DND-41 (cell line): ENCODE measurements around the gene STEAP3.
"Not testable (repeated sequence)": the region's sequence is repeated elsewhere in the genome, so short reads cannot be mapped to it uniquely, and the experiment has no call there.

Experiments used
- ATAC-seq: fragments of 200-7000 bp; cut with Tn5 transposase; 3 replicates; pipeline ENCODE4 v1.9.1; 2021; ENCODE audit warnings: low read depth; ENCODE audit not compliant: insufficient read depth
- DNase-seq: peaks from one replicate; pipeline ENCODE4 v3.0.0-alpha.2; 2020
- H2AFZ ChIP-seq: 2 replicates; pipeline ENCODE4 v1.6.0; 2012; ENCODE audit warnings: low read depth, low read length
- H3K27ac ChIP-seq: 2 replicates; pipeline ENCODE4 v1.5.1; 2012; ENCODE audit warnings: low read length, inconsistent platforms
- H3K27me3 ChIP-seq: fragments of 200-600 bp; sonication (generic); 2 replicates; pipeline ENCODE4 v1.6.0; 2012; ENCODE audit warnings: low read length, mild to moderate bottlenecking, inconsistent platforms; ENCODE audit not compliant: insufficient read depth, poor library complexity
- H3K36me3 ChIP-seq: 2 replicates; pipeline ENCODE4 v1.5.1; 2012; ENCODE audit warnings: low read length, inconsistent platforms; ENCODE audit not compliant: insufficient read depth
- H3K4me1 ChIP-seq: 2 replicates; pipeline ENCODE4 v1.5.1; 2012; ENCODE audit warnings: mild to moderate bottlenecking, low read length; ENCODE audit not compliant: insufficient read depth
- H3K4me2 ChIP-seq: 2 replicates; pipeline ENCODE4 v1.6.0; 2012; ENCODE audit warnings: mild to moderate bottlenecking, moderate library complexity, low read length, inconsistent platforms; ENCODE audit not compliant: insufficient read depth
- H3K4me3 ChIP-seq, 2 experiments: fragments of 200-600 bp in 1 of 2; shearing (Covaris generic) in 1 of 2; 2 replicates each; pipeline ENCODE4 v1.5.1; 2012 to 2016; ENCODE audit warnings: inconsistent platforms in 2 of 2, low read length in 2 of 2, mild to moderate bottlenecking in 2 of 2, low read depth in 1 of 2, moderate library complexity in 1 of 2
- H3K79me2 ChIP-seq: 2 replicates; pipeline ENCODE4 v1.6.0; 2012; ENCODE audit warnings: low read length, inconsistent platforms; ENCODE audit not compliant: insufficient read depth
- H3K9ac ChIP-seq: 2 replicates; pipeline ENCODE4 v1.6.0; 2012; ENCODE audit warnings: low read depth, mild to moderate bottlenecking, inconsistent platforms, low read length, moderate library complexity
- H3K9me3 ChIP-seq: 2 replicates; pipeline ENCODE4 v1.5.1; 2012; ENCODE audit warnings: low read length, moderate library complexity, mild to moderate bottlenecking, inconsistent platforms; ENCODE audit not compliant: insufficient read depth, severe bottlenecking
- H4K20me1 ChIP-seq: 2 replicates; pipeline ENCODE4 v1.6.0; 2012; ENCODE audit warnings: low read length; ENCODE audit not compliant: insufficient read depth
- CTCF ChIP-seq: IDR thresholded peaks from 2 replicates; pipeline ENCODE4 v1.5.1; 2012; ENCODE audit warnings: borderline replicate concordance, low read length, moderate library complexity, mild to moderate bottlenecking; ENCODE audit not compliant: poor library complexity, severe bottlenecking; ENCODE audit errors: extremely low read depth
- EZH2 ChIP-seq: IDR thresholded peaks from 3 replicates; pipeline ENCODE4 v1.6.1; 2012; ENCODE audit warnings: borderline replicate concordance, low read depth, mild to moderate bottlenecking, moderate library complexity, low read length, inconsistent platforms; ENCODE audit not compliant: severe bottlenecking

The STEAP3 gene

GRCh38 chr2:119267604-119268003 lies 44.0 kb downstream of the STEAP3 start:
- H2AFZ ChIP-seq: no peak overlapping the region
- no peaks in the 10 kb centered on the region for H4K20me1 ChIP-seq
- ATAC-seq (no peak), DNase-seq (no peak)
- no peak overlapping the region for H3K4me2 ChIP-seq
- H3K79me2 ChIP-seq: no peaks in the 10 kb centered on the region
- no peaks in the 10 kb centered on the region for H3K4me1 ChIP-seq
- H3K4me3 ChIP-seq: no peak overlapping the region
- H3K9ac ChIP-seq: no peak overlapping the region
- TF ChIP-seq EZH2 (no peak), CTCF (no peak)
- no peaks in the 10 kb centered on the region for H3K9me3 ChIP-seq
- peaks cover 4% of the 10 kb centered on the region for H3K27me3 ChIP-seq
- H3K27ac ChIP-seq: no peak overlapping the region
- H3K36me3 ChIP-seq: no peaks in the 10 kb centered on the region

GRCh38 chr2:119276864-119277263 lies 53.2 kb downstream of the STEAP3 start:
- no peak for TF ChIP-seq CTCF
- no peak for TF ChIP-seq EZH2
- H3K36me3 ChIP-seq: no peaks in the 10 kb centered on the region
- ATAC-seq: no peak
- no peak overlapping the region for H3K27ac ChIP-seq
- no peak overlapping the region for H2AFZ ChIP-seq
- H3K9me3 ChIP-seq: no peaks in the 10 kb centered on the region
- H4K20me1 ChIP-seq: no peaks in the 10 kb centered on the region
- H3K4me1 ChIP-seq: no peaks in the 10 kb centered on the region
- no peak for DNase-seq
- H3K4me2 ChIP-seq: no peak overlapping the region
- H3K9ac ChIP-seq: no peak overlapping the region
- H3K4me3 ChIP-seq: no peak overlapping the region
- H3K79me2 ChIP-seq: no peaks in the 10 kb centered on the region
- peaks cover 3% of the 10 kb centered on the region for H3K27me3 ChIP-seq

GRCh38 chr2:119278385-119278784 lies 54.8 kb downstream of the STEAP3 start:
- not testable (repeated sequence) for DNase-seq, H3K79me2 ChIP-seq, H3K27ac ChIP-seq, H2AFZ ChIP-seq, H3K9me3 ChIP-seq, ATAC-seq, H3K4me2 ChIP-seq, H3K4me3 ChIP-seq, H3K36me3 ChIP-seq, H4K20me1 ChIP-seq, H3K9ac ChIP-seq, H3K27me3 ChIP-seq, H3K4me1 ChIP-seq

GRCh38 chr2:119278946-119279345 lies 55.3 kb downstream of the STEAP3 start:
- Histone ChIP-seq H3K9ac (no peak overlapping the region), H4K20me1 (no peaks in the 10 kb centered on the region), H3K27me3 (peaks cover 3% of the 10 kb centered on the region), H3K4me2 (no peak overlapping the region), H3K9me3 (no peaks in the 10 kb centered on the region), H3K36me3 (no peaks in the 10 kb centered on the region), H3K4me1 (no peaks in the 10 kb centered on the region), H3K4me3 (no peak overlapping the region), H2AFZ (no peak overlapping the region), H3K79me2 (no peaks in the 10 kb centered on the region), H3K27ac (no peak overlapping the region)
- DNase-seq (no peak), ATAC-seq (no peak)
- TF ChIP-seq EZH2: no peak
- TF ChIP-seq CTCF: no peak
